Left forelimb (tissue), 1 donor: ENCODE results near the gene FBXO45.
A peak's percentile ranks its signal among the peaks of the same experiment; 100 is the strongest.
"Not testable (repeated sequence)": the region's sequence is repeated elsewhere in the genome, so short reads cannot be mapped to it uniquely, and the experiment has no call there.

ENCODE experiments used
- DNase-seq: peaks from one replicate; pipeline ENCODE4 v3.0.0-alpha.2; 2018; ENCODE audit warnings: low spot score

Gene FBXO45

GRCh38 chr3:196568246-196569002 lies at the start of gene FBXO45, which contains the start of gene WDR53:
Gene FBXO45, plus strand, starts transcription at chr3:196568660. Its CDS starts 325 bp downstream, at chr3:196568985.
Gene WDR53, minus strand, starts transcription at chr3:196568554. Its CDS starts 7,079 bp downstream, at chr3:196561475.
- peak; percentile 96 for DNase-seq

- DNase-seq, result no peak
Measured at GRCh38 chr3:196518966-196519717, 49.3 kb upstream of the FBXO45 start.

GRCh38 chr3:196519718-196520082 lies 48.8 kb upstream of the FBXO45 start:
- no peak for DNase-seq

- DNase-seq, result not testable (repeated sequence)
Measured at GRCh38 chr3:196521291-196521690, 47.2 kb upstream of the FBXO45 start.

GRCh38 chr3:196523841-196524240 lies 44.6 kb upstream of the FBXO45 start:
- no peak for DNase-seq

GRCh38 chr3:196524527-196524926 lies 43.9 kb upstream of the FBXO45 start:
- DNase-seq, result no peak

GRCh38 chr3:196525141-196525540 lies 43.3 kb upstream of the FBXO45 start:
- no peak for DNase-seq

- peak; percentile 70 for DNase-seq
Measured at GRCh38 chr3:196528639-196529233, 39.7 kb upstream of the FBXO45 start.

GRCh38 chr3:196531418-196531817 lies 37.0 kb upstream of the FBXO45 start:
- no peak for DNase-seq

GRCh38 chr3:196533260-196533681 lies 35.2 kb upstream of the FBXO45 start:
- DNase-seq, result no peak

- DNase-seq, result no peak
Measured at GRCh38 chr3:196537319-196537984, 31.0 kb upstream of the FBXO45 start.

- DNase-seq, result no peak
Measured at GRCh38 chr3:196541684-196542445, 26.6 kb upstream of the FBXO45 start.

GRCh38 chr3:196544491-196544992 lies 23.9 kb upstream of the FBXO45 start:
- DNase-seq, result no peak

- no peak for DNase-seq
Measured at GRCh38 chr3:196546537-196546936, 21.9 kb upstream of the FBXO45 start.

- no peak for DNase-seq
Measured at GRCh38 chr3:196547067-196547466, 21.4 kb upstream of the FBXO45 start.

GRCh38 chr3:196549312-196549711 lies 19.1 kb upstream of the FBXO45 start:
- DNase-seq, result not testable (repeated sequence)

GRCh38 chr3:196550172-196550571 lies 18.3 kb upstream of the FBXO45 start:
- not testable (repeated sequence) for DNase-seq

GRCh38 chr3:196552253-196552652 lies 16.2 kb upstream of the FBXO45 start:
- DNase-seq, result no peak

- no peak for DNase-seq
Measured at GRCh38 chr3:196553551-196553950, 14.9 kb upstream of the FBXO45 start.

GRCh38 chr3:196554205-196554604 lies 14.3 kb upstream of the FBXO45 start:
- no peak for DNase-seq

- DNase-seq, result no peak
Measured at GRCh38 chr3:196555295-196555694, 13.2 kb upstream of the FBXO45 start.
